Endodermal cell (in vitro differentiated cells): ENCODE results near the gene PROSER2. TPM values are rescaled to one million over a fixed set of nuclear protein-coding genes. Genes with fewer than 3 reads are reported as not detected.
"Not testable (repeated sequence)": the region's sequence is repeated elsewhere in the genome, so short reads cannot be mapped to it uniquely, and the experiment has no call there.

Experiments
- DNase-seq: peaks from one replicate; pipeline ENCODE4 v3.0.0-alpha.2; 2017
- H3K27ac ChIP-seq: 2 replicates; pipeline ENCODE4 v1.5.1; 2013; ENCODE audit warnings: mild to moderate bottlenecking, low read depth, low read length, moderate library complexity
- H3K27me3 ChIP-seq: 2 replicates; pipeline ENCODE4 v1.6.1; 2013; ENCODE audit warnings: mild to moderate bottlenecking, low read length, moderate library complexity; ENCODE audit not compliant: insufficient read depth, control insufficient read depth, poor library complexity, severe bottlenecking
- H3K36me3 ChIP-seq: 2 replicates; pipeline ENCODE4 v1.7.0; 2013; ENCODE audit warnings: mild to moderate bottlenecking, low read length, moderate library complexity; ENCODE audit not compliant: control insufficient read depth, insufficient read depth
- H3K4me1 ChIP-seq: one replicate; pipeline ENCODE4 v1.7.0; 2013; ENCODE audit warnings: low read length; ENCODE audit not compliant: control insufficient read depth, insufficient read depth
- H3K4me3 ChIP-seq: 2 replicates; pipeline ENCODE4 v1.5.1; 2013; ENCODE audit warnings: mild to moderate bottlenecking, low read length, moderate library complexity
- H3K9ac ChIP-seq: 2 replicates; pipeline ENCODE4 v1.6.1; 2013; ENCODE audit warnings: mild to moderate bottlenecking, low read length, moderate library complexity; ENCODE audit not compliant: poor library complexity, severe bottlenecking; ENCODE audit errors: extremely low read depth
- H3K9me3 ChIP-seq: 2 replicates; pipeline ENCODE4 v1.6.1; 2013; ENCODE audit warnings: mild to moderate bottlenecking, low read length, moderate library complexity; ENCODE audit not compliant: control insufficient read depth
- H3K27ac Mint-ChIP-seq: 2 replicates; pipeline ENCODE4 v1.8.0; 2020; ENCODE audit warnings: mixed read lengths
- H3K27me3 Mint-ChIP-seq: 2 replicates; pipeline ENCODE4 v1.8.0; 2021; ENCODE audit warnings: mild to moderate bottlenecking, mixed read lengths; ENCODE audit not compliant: insufficient read depth
- H3K36me3 Mint-ChIP-seq: 2 replicates; pipeline ENCODE4 v1.8.0; 2020; ENCODE audit warnings: low read depth, mixed read lengths
- H3K4me1 Mint-ChIP-seq: 2 replicates; pipeline ENCODE4 v1.8.0; 2020; ENCODE audit warnings: mixed read lengths
- H3K4me3 Mint-ChIP-seq: 2 replicates; pipeline ENCODE4 v1.8.0; 2020; ENCODE audit warnings: mild to moderate bottlenecking, moderate library complexity, mixed read lengths
- H3K9me3 Mint-ChIP-seq: 2 replicates; pipeline ENCODE4 v1.8.0; 2020; ENCODE audit warnings: mild to moderate bottlenecking, mixed read lengths
- WGBS, 2 experiments: methylation state at CpG; one replicate each; pipeline versions ENCODE4 v1.1.5 to v1.1.7; 2013; ENCODE audit warnings: missing lambda C conversion rate in 2 of 2, mixed read lengths in 1 of 2; ENCODE audit not compliant: insufficient coverage in 1 of 2, insufficient read length in 1 of 2; 5-methylcytosine and 5-hydroxymethylcytosine counted together
- total RNA-seq, 2 donors: library from RNA; stranded (reverse); fragmentation: NEBNext Ultra II Directional in 1 of 2; extraction: Animal tissue kit (Norgen Biotek cat#: 25700) in 1 of 2; gene quantifications; 2 replicates in 1 of 2; 3 replicates in 1 of 2; pipeline ENCODE4 v1.2.1, GENCODE V29; 2021
- TF ChIP-seq, protein P1 (sequence below): fragments of 200-600 bp; sonication (generic); conservative IDR thresholded peaks from 2 replicates; pipeline ENCODE4 v1.5.0; 2021; ENCODE audit warnings: antibody characterized with exemption, mild to moderate bottlenecking

Gene PROSER2
- total RNA-seq, 2 donors from 2014 or later: 13.2 to 18.9 TPM

DNA sequence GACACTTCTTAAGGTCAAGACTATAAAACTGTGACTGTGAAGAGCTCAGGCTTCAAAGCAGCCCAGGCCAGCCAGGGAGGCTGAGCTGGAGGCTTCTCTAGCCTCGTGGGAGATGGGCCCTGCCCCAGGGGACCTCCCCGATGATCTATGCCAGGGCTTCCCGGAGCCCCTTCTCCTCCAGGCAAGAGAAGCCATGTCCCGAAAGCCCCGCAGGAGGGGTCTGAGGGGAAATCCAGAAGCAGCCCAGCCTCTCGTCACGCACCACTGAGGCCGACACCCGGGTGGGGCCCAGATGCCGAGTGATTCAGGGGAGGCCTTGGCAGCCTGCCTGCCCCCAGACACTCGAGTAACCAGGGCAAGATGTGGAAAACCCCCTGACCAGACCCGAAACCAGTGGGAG is 63.7 kb downstream of the PROSER2 start:
- no peaks in the 10 kb centered on the region for H3K4me1 Mint-ChIP-seq
- Histone ChIP-seq H3K27me3 (no peaks in the 10 kb centered on the region), H3K9me3 (no peaks in the 10 kb centered on the region), H3K9ac (no peak overlapping the region), H3K4me3 (no peak overlapping the region), H3K36me3 (no peaks in the 10 kb centered on the region), H3K27ac (no peak overlapping the region), H3K4me1 (no peaks in the 10 kb centered on the region)
- no peak overlapping the region for H3K4me3 Mint-ChIP-seq
- no peaks in the 10 kb centered on the region for H3K9me3 Mint-ChIP-seq
- no peaks in the 10 kb centered on the region for H3K27me3 Mint-ChIP-seq
- WGBS, 2 experiments: 88 to 91% methylated on average over 6 to 12 of the region's 12 CpGs
- no peak overlapping the region for H3K27ac Mint-ChIP-seq
- no peak for DNase-seq
- TF ChIP-seq, protein P1, sequence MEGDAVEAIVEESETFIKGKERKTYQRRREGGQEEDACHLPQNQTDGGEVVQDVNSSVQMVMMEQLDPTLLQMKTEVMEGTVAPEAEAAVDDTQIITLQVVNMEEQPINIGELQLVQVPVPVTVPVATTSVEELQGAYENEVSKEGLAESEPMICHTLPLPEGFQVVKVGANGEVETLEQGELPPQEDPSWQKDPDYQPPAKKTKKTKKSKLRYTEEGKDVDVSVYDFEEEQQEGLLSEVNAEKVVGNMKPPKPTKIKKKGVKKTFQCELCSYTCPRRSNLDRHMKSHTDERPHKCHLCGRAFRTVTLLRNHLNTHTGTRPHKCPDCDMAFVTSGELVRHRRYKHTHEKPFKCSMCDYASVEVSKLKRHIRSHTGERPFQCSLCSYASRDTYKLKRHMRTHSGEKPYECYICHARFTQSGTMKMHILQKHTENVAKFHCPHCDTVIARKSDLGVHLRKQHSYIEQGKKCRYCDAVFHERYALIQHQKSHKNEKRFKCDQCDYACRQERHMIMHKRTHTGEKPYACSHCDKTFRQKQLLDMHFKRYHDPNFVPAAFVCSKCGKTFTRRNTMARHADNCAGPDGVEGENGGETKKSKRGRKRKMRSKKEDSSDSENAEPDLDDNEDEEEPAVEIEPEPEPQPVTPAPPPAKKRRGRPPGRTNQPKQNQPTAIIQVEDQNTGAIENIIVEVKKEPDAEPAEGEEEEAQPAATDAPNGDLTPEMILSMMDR: no peak
- H3K36me3 Mint-ChIP-seq: no peaks in the 10 kb centered on the region

DNA sequence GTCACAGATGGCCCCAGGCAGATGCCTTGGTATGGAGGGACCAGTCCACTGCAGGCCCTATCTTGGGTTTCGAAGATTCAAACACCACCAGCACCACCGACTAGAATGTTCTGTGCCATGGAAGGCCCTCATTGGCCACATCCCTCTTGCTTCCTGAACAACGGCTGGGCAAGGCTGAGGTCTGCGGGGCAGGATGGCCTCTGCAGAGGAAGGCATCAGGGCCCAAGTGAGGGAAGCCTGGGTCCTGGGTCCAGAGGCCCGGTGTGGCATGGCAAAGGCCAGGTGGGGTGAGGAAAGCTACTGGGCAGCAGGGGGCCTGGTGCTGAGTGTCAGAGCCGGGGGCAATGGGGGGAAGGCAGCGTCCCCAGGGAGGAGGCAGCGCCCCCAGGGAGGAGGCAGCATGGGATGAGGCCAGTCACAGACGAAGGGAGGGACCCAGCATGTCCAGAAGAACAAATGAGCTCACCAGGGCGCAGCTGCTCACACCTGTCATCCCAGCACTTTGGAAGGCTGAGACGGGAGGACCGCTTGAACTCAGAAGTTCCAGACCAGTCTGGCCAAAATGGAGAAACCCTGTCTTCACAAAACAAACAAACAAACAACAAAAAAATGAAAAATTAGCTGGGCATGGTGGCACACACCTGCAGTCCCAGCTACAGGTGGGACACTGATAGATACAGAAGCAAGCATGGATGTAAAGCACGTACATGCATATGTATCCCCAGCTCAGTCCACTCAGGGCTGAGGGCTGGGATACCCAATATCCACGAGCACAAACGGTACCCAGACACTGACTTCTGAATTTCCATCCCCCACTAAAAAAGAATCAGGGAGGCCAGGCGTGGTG is 64.4 kb downstream of the PROSER2 start:
- H3K9ac ChIP-seq: no peak overlapping the region
- no peak overlapping the region for H3K4me3 Mint-ChIP-seq
- H3K36me3 Mint-ChIP-seq: no peaks in the 10 kb centered on the region

DNA sequence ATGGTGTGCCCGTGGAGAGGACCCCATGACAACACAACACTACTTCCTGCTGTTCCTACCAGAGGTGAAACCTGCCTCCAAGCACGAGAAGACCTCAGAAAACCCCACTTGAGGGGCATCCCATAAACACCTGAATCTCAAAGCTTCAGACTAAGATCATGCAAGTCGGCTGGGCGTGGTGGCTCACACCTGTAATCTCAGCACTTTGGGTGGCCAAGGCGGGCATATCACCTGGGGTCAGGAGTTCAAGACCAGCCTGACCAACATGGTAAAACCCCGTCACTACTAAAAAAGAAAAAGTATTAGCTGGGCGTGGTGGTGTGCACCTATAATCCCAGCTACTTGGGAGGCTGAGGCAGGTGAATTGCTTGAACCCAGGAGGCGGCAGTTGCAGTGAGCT is 66.1 kb downstream of the PROSER2 start:
- H3K4me3 ChIP-seq, H3K36me3 ChIP-seq, H3K36me3 Mint-ChIP-seq, H3K27me3 Mint-ChIP-seq, H3K9me3 Mint-ChIP-seq, H3K9me3 ChIP-seq, DNase-seq, H3K4me1 Mint-ChIP-seq, H3K9ac ChIP-seq, H3K4me3 Mint-ChIP-seq, H3K4me1 ChIP-seq, H3K27ac Mint-ChIP-seq, H3K27me3 ChIP-seq, H3K27ac ChIP-seq: not testable (repeated sequence)
- WGBS, 2 experiments: 73 to 80% methylated on average over 7 to 8 of the region's 8 CpGs

More for the DNA sequence above, 64.4 kb downstream of the PROSER2 start:
- no peaks in the 10 kb centered on the region for H3K9me3 ChIP-seq
- H3K4me1 Mint-ChIP-seq: no peaks in the 10 kb centered on the region
- H3K4me1 ChIP-seq: no peaks in the 10 kb centered on the region
- H3K4me3 ChIP-seq: no peak overlapping the region
- no peak overlapping the region for H3K27ac Mint-ChIP-seq
- H3K27ac ChIP-seq: no peak overlapping the region
- H3K27me3 Mint-ChIP-seq: no peaks in the 10 kb centered on the region
- no peak for DNase-seq
- H3K36me3 ChIP-seq: no peaks in the 10 kb centered on the region
- WGBS, 2 experiments: 92 to 94% methylated on average over 10 to 16 of the region's 16 CpGs
- H3K9me3 Mint-ChIP-seq: no peaks in the 10 kb centered on the region
- no peaks in the 10 kb centered on the region for H3K27me3 ChIP-seq
- TF ChIP-seq, protein P1: no peak
